OCI-LY7 (cell line): ENCODE data around the gene PSMB1. TPM values are rescaled to one million over a fixed set of nuclear protein-coding genes. Genes with fewer than 3 reads are reported as not detected.

Source experiments
- BruUV-seq: library from RNA; stranded (reverse); fragments of 400-500 nt; replicated peaks from 2 replicates; lab custom pipeline; 2021; lab: Mats Ljungman, UMichigan
- CTCF ChIA-PET: fragments of 300-600 bp; sonication (Branson Sonifier 250); formaldehyde crosslinking; loops from one replicate; lab custom pipeline; 2022; ENCODE audit warnings: antibody characterized with exemption; ENCODE audit not compliant: unreplicated experiment; lab: Charles Lee
- POLR2A ChIA-PET: fragments of 300-600 bp; sonication (Branson Sonifier 250); formaldehyde crosslinking; loops from one replicate; lab custom pipeline; 2022; ENCODE audit warnings: antibody characterized with exemption; lab: Charles Lee
- DNase-seq: peaks from one replicate; pipeline ENCODE4 v3.0.0-alpha.2; 2015; ENCODE audit warnings: low spot score
- H2AFZ ChIP-seq: fragments of 200-600 bp; sonication (generic), shearing (Covaris generic); 2 replicates; pipeline ENCODE4 v1.6.1; 2014; ENCODE audit warnings: mild to moderate bottlenecking, antibody characterized with exemption, low read length, moderate library complexity
- H3K27ac ChIP-seq: fragments of 200-600 bp; sonication (generic); 2 replicates; pipeline ENCODE4 v1.5.1; 2014; ENCODE audit warnings: mixed run types, low read depth, mild to moderate bottlenecking, moderate library complexity, low read length, inconsistent platforms; ENCODE audit not compliant: poor library complexity, severe bottlenecking
- H3K36me3 ChIP-seq: fragments of 200-600 bp; sonication (generic); 2 replicates; pipeline ENCODE4 v1.6.1; 2014; ENCODE audit warnings: mild to moderate bottlenecking, antibody characterized with exemption, low read length, moderate library complexity, mixed read lengths; ENCODE audit not compliant: insufficient read depth
- H3K4me1 ChIP-seq: fragments of 200-600 bp; sonication (generic); 2 replicates; pipeline ENCODE4 v1.5.1; 2014; ENCODE audit warnings: mild to moderate bottlenecking, low read length; ENCODE audit not compliant: insufficient read depth, poor library complexity, severe bottlenecking
- H3K4me2 ChIP-seq: fragments of 200-600 bp; sonication (generic); 2 replicates; pipeline ENCODE4 v1.6.1; 2014; ENCODE audit warnings: mild to moderate bottlenecking, low read length
- H3K4me3 ChIP-seq: fragments of 200-600 bp; sonication (generic); 2 replicates; pipeline ENCODE4 v1.5.1; 2014; ENCODE audit warnings: mild to moderate bottlenecking, low read depth, low read length; ENCODE audit not compliant: poor library complexity, severe bottlenecking
- H3K79me2 ChIP-seq: fragments of 200-600 bp; sonication (generic); 2 replicates; pipeline ENCODE4 v1.6.1; 2016; ENCODE audit warnings: low read depth, mild to moderate bottlenecking, low read length, moderate library complexity, mixed read lengths; ENCODE audit not compliant: insufficient read depth
- H3K9me2 ChIP-seq: fragments of 200-600 bp; sonication (generic); 2 replicates; pipeline ENCODE4 v1.6.1; 2016; ENCODE audit warnings: mild to moderate bottlenecking, low read length, mixed read lengths; ENCODE audit not compliant: insufficient read depth
- H3K9me3 ChIP-seq: fragments of 200-600 bp; sonication (generic); 2 replicates; pipeline ENCODE4 v1.6.1; 2014; ENCODE audit warnings: mild to moderate bottlenecking, mixed run types, low read length, mixed read lengths
- H4K20me1 ChIP-seq: fragments of 200-600 bp; sonication (generic); 2 replicates; pipeline ENCODE4 v1.6.1; 2014; ENCODE audit warnings: mild to moderate bottlenecking, antibody characterized with exemption, low read length, moderate library complexity, mixed read lengths; ENCODE audit not compliant: insufficient read depth
- EZH2phosphoT487 ChIP-seq: fragments of 200-600 bp; sonication (generic); IDR thresholded peaks from 2 replicates; pipeline ENCODE4 v1.6.1; 2018; ENCODE audit warnings: low read depth, borderline replicate concordance, mild to moderate bottlenecking, mixed run types, antibody characterized with exemption, low read length, moderate library complexity, mixed read lengths
- intact Hi-C: fragments of 100-400 bp; cut with micrococcal nuclease; formaldehyde crosslinking; loops from one replicate; pipeline ENCODE4 v1.10.0; 2022; ENCODE audit not compliant: unreplicated experiment
- total RNA-seq, 2 experiments: library from RNA; depleted of rRNA in 1 of 2; stranded (reverse); fragments of >200 nt in 1 of 2; shearing (Covaris generic) in 1 of 2; gene quantifications; 2 replicates each; pipeline ENCODE4 v1.2.3, GENCODE V29; 2014 to 2022
- TF ChIP-seq, protein P1 (sequence below): fragments of 200-600 bp; sonication (generic); conservative IDR thresholded peaks from 2 replicates; pipeline ENCODE4 v1.5.1; 2014; ENCODE audit warnings: mild to moderate bottlenecking, antibody characterized with exemption, low read length, moderate library complexity, mixed read lengths

PSMB1 gene
- total RNA-seq, 2 experiments from 2014 or later = 190 to 193 TPM

DNA sequence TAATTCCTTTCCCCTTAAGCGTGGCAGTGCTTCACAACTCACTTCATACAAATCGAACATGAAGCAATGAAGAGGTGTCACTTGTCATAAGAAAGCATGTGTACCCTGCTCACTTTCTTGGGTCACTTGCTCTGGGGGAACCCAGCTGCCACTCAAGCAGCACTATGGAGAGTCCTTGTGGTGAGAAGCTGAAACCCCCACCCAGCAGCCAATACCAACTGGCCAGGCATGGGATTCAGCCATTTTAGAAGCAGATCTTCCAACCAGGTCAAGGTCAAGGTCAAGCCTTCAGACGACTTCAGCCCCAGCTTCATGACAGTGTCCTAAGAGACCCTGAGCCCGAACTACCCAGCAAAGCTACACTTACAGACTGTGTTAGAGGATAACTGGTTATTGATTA, 62.8 kb downstream of the PSMB1 start:
- intact Hi-C loops = no loop called here

DNA sequence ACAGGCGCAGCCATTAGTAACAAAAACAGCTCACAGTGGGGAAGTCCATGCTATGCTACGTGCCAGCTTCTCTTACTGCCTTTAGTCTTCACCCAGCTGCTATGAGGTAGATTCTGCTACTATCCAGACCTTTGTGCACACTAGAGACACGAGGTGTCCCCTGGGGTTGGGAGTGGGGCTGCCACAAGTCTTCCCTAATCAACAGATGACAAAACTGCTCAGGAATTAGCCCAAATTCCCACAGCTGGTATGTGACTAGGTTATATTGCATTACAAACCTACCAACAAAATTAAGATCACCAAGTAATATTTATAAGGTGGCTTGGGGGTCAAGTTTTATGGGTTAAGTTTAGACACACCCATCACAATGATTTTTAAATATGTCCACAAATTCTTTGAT, 63.3 kb downstream of the PSMB1 start:
- TF ChIP-seq, protein P1, sequence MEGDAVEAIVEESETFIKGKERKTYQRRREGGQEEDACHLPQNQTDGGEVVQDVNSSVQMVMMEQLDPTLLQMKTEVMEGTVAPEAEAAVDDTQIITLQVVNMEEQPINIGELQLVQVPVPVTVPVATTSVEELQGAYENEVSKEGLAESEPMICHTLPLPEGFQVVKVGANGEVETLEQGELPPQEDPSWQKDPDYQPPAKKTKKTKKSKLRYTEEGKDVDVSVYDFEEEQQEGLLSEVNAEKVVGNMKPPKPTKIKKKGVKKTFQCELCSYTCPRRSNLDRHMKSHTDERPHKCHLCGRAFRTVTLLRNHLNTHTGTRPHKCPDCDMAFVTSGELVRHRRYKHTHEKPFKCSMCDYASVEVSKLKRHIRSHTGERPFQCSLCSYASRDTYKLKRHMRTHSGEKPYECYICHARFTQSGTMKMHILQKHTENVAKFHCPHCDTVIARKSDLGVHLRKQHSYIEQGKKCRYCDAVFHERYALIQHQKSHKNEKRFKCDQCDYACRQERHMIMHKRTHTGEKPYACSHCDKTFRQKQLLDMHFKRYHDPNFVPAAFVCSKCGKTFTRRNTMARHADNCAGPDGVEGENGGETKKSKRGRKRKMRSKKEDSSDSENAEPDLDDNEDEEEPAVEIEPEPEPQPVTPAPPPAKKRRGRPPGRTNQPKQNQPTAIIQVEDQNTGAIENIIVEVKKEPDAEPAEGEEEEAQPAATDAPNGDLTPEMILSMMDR = no peak
- TF ChIP-seq EZH2phosphoT487 = no peak
- Histone ChIP-seq H3K27ac (no peak overlapping the region), H3K79me2 (no peaks in the 10 kb centered on the region), H3K9me3 (no peaks in the 10 kb centered on the region), H2AFZ (no peak overlapping the region), H3K4me3 (no peak overlapping the region), H4K20me1 (no peaks in the 10 kb centered on the region), H3K36me3 (no peaks in the 10 kb centered on the region), H3K4me2 (no peak overlapping the region), H3K4me1 (no peaks in the 10 kb centered on the region), H3K9me2 (no peaks in the 10 kb centered on the region)
- no TSS peak for BruUV-seq
- ChIA-PET CTCF (no interaction called here), POLR2A (no interaction called here)
- DNase-seq = no peak
- intact Hi-C loops = no loop called here

More for the DNA sequence above, 62.8 kb downstream of the PSMB1 start:
- H3K4me1 ChIP-seq = no peaks in the 10 kb centered on the region
- ChIA-PET POLR2A (no interaction called here), CTCF (no interaction called here)
- H3K9me3 ChIP-seq = no peaks in the 10 kb centered on the region
- no peak overlapping the region for H2AFZ ChIP-seq
- H3K79me2 ChIP-seq = no peaks in the 10 kb centered on the region
- H4K20me1 ChIP-seq = no peaks in the 10 kb centered on the region
- BruUV-seq = no TSS peak
- H3K27ac ChIP-seq = no peak overlapping the region
- no peak overlapping the region for H3K4me2 ChIP-seq
- no peak for DNase-seq
- no peak for TF ChIP-seq EZH2phosphoT487
- TF ChIP-seq, protein P1 = no peak
- H3K9me2 ChIP-seq = no peaks in the 10 kb centered on the region
- H3K4me3 ChIP-seq = no peak overlapping the region
- H3K36me3 ChIP-seq = no peaks in the 10 kb centered on the region

DNA sequence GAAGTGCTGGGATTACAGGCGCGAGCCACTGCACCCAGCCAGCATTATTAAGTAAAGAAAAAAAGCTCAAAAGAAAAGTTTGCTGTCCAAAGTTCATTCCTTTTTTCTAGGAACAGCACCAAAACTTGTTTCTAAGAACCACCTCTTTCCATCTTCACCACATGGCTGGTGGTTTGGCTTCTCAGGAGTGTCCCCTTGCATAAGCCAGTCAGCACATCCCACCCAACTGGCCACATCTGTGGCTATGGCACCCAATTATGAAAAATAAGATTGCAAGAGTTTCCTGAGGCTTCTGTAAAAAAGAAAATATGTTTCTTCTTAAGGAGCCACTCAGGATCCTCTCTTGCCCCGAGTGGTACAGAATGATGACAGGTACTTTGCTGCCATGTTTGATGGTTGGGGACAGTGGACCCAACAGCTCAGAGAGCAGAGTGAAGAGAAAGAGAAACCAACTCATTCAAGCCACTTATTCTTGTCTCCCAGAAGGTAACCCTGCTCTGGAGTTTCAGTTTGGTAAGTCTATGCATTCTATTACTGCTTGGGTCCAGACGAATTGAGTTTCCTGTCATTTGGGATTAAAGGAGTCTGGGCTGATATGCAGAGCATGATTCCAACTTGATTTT, 65.3 kb downstream of the PSMB1 start:
- Histone ChIP-seq H3K9me2 (no peaks in the 10 kb centered on the region), H2AFZ (no peak overlapping the region), H3K4me1 (no peaks in the 10 kb centered on the region), H3K4me3 (no peak overlapping the region), H3K27ac (no peak overlapping the region), H3K9me3 (no peaks in the 10 kb centered on the region), H4K20me1 (no peaks in the 10 kb centered on the region), H3K79me2 (no peaks in the 10 kb centered on the region), H3K4me2 (no peak overlapping the region), H3K36me3 (no peaks in the 10 kb centered on the region)
- no TSS peak for BruUV-seq
- POLR2A ChIA-PET = no interaction called here
- DNase-seq = no peak
- intact Hi-C loops = no loop called here
- no peak for TF ChIP-seq EZH2phosphoT487
- TF ChIP-seq, protein P1 = no peak
- CTCF ChIA-PET = no interaction called here
